ENCODE measurements around the gene POMGNT1.

DNA sequence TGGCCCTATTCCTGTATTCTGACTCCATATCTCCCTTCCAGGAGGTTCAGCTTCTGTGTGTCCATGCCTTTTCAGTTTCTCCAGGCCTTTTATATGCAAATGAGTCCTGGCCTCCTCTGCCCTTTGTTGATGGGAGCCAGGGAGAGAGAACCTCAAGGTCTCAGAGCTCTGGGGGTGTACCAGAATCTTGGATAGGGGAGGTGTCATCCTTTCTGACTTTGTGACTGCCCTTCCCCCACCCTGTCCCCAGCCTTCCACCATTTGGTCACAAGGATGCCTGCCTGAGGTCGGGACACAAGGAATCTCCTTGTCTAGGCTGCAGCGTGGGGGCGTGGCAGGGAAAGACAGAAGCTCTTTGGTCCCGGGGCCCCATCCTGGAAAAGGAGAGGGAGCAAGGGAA, 23.5 kb upstream of the POMGNT1 start:
- TF ChIP-seq POLR2AphosphoS5 (IDR thresholded peaks at IDR 0.05; ENCODE audit: low read depth, low read length) (no peak), TAF1 (IDR thresholded peaks at IDR 0.05; ENCODE audit: low read depth, low read length) (no peak), POLR2A (IDR thresholded peaks at IDR 0.05; ENCODE audit: low read depth, low read length) (no peak), SPI1 (IDR thresholded peaks at IDR 0.05; ENCODE audit: low read depth, low read length) (no peak), PAX5 (IDR thresholded peaks at IDR 0.05; ENCODE audit: insufficient read depth, low read length, severe bottlenecking) (no peak)
